ENCODE measurements around the gene CDH4.

The CDH4 gene

GRCh38 chr20:61655591-61655990 is 403.5 kb downstream of the CDH4 start:
- DNase-seq (ENCODE audit: low spot score) = no peak

- no peak for DNase-seq (ENCODE audit: low spot score)
Observed at GRCh38 chr20:61656198-61656597, 404.1 kb downstream of the CDH4 start.

DNA sequence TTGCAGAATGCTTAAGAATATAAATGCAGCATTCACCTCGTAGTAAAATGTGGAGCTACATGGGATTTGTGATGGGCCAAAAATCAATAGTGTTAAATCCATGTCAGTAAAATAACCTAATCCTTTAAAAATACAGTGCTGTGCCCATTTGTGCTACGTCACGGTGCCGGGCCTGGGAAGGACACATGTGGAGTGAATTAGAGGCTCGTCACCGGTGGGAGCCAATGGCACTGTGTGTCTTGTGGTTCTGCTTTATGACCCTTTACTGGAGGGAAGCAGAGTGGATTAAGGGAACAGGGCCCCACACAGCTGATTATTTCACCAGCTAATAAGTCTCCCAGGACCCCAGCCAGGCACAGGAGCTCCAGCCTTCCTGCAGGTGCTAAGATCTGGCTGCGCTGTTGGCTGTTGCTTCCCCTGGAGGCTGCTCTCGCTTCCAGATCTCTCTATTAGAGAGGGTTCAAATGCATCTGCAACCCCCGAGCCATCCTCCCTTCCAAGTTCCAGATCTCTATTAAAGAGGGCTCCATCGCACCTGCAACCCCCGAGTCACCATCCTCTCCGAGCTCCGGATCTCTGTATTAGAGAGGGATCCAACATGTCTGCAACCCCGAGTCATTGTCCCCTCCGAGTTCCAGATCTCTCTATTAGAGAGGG is 405.8 kb downstream of the CDH4 start:
- DNase-seq (ENCODE audit: low spot score) = no peak

- no peak for DNase-seq (ENCODE audit: low spot score)
Observed at GRCh38 chr20:61658563-61658962, 406.5 kb downstream of the CDH4 start.

GRCh38 chr20:61659246-61659993 is 407.4 kb downstream of the CDH4 start:
- no peak for DNase-seq (ENCODE audit: low spot score)

DNA sequence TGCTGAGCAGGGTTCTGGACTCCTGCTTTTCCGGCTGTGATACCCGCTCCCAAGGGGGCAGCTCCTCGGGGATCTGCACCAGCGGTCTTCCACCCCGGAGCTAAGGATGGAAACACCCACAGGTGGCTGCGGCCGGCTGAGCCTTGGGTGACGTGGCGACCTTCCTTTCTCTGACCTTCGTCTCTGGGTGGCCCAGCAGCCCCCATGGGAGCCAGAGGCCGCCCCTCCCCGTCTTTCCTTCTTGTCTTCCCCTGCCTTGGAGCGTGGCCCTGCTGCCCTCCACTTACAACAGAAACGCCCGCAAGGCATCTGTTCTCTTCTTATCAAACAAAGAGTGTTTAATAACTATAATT is 407.9 kb downstream of the CDH4 start:
- DNase-seq (ENCODE audit: low spot score) = no peak

GRCh38 chr20:61660559-61660958 is 408.5 kb downstream of the CDH4 start:
- no peak for DNase-seq (ENCODE audit: low spot score)

DNA sequence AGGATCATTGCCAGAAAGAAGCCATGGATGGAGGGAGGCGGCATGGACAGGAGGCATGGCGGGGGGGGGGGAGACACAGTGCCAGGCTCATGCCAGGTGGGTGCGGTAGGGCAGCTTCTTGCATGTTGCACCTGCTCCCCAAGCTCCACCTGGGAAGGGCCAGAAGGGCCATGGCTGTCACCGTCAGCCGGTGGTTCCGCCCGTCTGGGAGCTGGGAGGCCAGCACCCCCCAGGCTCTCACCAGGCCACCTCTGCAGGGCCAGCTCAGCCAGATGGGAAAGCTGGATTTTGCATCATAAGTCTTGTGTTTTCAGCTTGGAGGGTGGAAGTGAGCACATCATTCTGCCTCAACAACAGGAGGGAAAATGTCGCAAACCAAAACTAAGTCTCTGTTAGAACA is 409.0 kb downstream of the CDH4 start:
- no peak for DNase-seq (ENCODE audit: low spot score)

DNA sequence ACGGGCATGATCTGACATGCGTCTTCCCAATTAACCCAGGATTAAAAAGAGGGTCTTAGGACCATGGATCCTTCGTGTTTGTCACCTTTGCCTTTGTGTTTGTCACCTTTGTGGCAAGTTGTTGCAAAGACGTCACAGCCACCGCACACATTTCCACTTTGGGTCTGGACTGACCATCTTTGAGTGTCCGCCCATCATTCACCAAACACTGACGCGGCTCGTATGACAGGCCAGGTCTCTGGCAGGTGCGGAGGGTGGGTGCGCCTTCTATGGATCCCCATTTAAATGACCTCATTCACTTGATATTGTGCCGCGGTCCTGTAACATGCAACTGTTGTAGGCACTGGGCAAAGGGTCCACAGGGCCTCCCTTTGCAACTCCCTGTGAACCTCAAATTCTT is 409.5 kb downstream of the CDH4 start:
- no peak for DNase-seq (ENCODE audit: low spot score)

DNA sequence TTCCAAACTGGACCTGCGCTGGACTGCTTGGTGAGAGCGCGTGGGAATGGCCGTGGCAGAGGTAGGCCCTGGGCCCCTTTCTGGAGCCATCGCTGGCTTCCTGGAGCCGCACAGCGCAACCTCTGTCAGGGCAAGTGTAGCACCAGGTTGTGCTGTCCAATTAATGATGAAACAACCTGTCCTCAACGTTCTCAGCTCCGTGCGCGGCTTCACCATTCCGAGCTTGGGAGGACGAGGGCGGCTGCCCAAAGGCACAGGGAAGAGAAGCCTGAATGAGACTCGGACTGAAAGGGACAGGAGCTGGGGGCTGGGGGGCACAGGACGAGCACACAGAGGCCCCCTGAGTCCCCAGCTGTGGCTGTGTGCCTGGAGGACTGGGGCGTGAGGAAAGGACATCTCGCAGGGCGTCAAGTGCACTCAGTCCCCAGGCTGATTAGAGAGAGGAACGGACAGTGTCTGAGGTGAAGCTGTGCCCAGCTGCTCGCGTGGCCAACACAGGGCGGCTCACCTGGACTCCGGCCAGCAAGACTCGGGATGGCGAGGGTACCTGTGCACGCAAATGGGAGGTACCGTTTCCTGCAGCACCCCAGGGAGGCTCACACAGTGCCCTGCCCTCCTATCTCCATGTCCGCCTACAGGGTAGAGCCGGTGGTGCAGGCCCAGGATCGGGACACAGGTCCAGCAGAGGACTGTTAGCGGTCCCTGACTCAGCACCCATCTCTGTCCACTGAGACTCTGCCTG is 410.3 kb downstream of the CDH4 start:
- DNase-seq (ENCODE audit: low spot score) = no peak

GRCh38 chr20:61662968-61663331 is 410.9 kb downstream of the CDH4 start:
- no peak for DNase-seq (ENCODE audit: low spot score)

DNA sequence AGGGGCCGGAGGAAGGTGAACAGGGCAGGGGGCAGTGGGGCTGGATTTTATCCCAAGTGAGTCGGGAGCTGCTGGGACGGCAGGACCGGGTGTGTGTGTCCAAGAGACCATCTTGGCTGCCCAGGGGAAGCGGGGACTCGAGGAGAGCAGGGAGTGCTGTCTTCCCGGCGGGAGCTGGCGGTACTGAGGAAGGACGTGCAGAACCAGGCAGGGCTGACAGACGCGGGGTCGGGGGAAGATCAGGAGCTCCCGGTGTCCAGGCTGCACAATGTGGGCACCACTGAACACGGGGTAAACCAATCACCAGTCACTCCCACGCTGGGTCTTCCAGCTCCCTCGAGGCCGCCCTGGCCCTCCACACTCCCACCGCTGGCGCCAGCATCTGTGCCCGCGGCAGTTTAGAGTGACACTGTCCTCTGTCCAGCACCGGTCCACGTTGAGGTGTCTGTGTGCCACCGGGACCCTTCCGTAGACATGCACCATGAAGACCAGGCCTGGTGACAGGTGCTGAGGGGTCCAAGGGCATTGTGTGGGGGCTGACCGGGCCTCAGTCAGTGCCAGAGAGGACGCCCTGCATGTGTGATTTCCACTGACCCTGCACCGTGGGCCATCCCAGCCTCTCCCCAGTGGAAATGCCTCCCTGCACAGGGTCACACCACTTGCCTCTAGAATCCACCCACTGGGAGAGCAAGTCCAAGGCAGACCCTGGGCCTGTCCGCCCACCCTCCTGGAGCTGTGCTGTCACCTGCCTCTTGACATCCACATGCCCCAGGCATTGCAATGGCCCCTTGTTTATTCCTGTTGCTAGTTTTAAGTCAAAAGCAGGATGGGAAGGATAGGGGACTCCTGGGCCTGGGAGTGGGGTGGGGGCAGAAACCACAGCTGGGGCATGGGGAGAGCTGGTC is 411.7 kb downstream of the CDH4 start:
- DNase-seq (ENCODE audit: low spot score) = no peak

- peak; percentile 50 for DNase-seq (ENCODE audit: low spot score)
Observed at GRCh38 chr20:61664556-61665320, 412.7 kb downstream of the CDH4 start.

GRCh38 chr20:61665528-61666470 is 413.7 kb downstream of the CDH4 start:
- DNase-seq (ENCODE audit: low spot score) = no peak

DNA sequence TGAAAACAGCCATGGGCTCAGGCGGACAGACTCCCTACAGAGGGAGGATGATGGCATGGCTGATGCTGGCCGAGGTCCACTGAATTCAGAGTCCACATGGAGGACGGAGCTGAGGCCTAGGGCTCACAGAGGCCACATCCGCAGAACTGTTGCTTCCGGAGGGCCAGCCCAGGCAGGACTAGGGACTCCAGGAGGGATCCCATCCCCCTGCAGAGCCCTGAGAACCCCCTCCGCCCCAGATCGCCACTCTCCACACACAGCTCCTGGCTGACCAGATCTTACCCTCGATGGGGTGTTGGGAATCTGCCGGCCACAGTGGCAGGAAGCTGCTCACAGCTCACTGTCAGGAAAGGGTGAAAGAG is 414.4 kb downstream of the CDH4 start:
- DNase-seq (ENCODE audit: low spot score) = no peak

GRCh38 chr20:61667056-61667792 is 415.2 kb downstream of the CDH4 start:
- DNase-seq (ENCODE audit: low spot score) = no peak

- DNase-seq (ENCODE audit: low spot score) = no peak
Observed at GRCh38 chr20:61668065-61668650, 416.1 kb downstream of the CDH4 start.

DNA sequence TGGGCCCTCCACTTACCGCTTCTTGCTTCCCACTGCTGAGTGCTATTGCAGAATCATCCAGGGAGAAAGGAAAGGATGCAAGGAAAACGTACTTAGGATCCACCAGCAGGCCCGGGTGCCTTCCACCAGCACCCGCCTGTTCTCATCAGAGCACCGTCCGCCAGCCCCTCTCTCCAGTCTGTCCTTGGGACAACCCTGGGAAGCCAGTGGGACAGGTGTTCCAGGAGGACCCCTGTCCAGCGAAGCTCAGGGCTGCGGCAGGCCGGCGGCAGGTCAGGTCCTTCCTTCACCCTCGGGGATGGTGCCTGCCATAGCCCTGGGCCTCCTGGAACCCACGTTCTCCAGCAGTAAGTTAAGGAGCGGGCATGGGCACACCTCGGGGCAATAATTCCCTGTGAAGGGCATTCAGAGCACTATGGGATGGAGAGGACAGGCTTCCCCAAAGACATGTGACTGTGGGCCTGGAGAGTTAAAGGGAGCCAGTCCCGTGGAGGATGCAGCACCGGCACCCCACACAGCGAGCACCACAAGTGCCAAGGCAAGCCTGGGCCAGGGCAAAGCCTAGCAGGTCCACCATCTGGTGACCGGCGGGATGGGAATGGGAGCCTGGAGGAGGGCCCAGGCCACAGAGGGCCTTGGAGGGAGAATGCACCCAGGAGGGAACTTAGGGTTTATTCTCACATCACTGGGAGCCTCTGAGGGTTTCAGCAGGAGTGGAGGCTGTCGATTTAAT is 416.9 kb downstream of the CDH4 start:
- DNase-seq (ENCODE audit: low spot score) = no peak

DNA sequence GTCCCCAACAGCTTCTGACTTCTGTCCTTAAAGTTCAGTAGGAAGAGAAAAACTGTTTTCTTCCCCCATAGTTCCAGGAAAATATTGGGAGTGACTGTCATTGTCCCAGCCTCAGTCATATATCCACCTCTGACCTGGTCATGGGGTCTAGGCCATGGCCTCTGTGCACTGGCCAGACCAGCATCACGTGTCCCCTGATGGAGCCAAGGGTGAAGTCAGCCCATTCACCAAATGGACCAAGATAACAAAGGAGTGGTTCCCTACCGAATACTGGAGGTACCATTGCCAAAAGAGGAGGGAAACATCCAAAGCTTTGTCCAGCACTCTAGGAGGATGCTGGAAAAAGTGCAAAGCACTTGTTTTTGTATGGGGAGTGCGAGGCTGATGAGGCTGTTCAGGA is 418.2 kb downstream of the CDH4 start:
- no peak for DNase-seq (ENCODE audit: low spot score)
